OCI-LY3 (cell line): Measurements from ENCODE around the gene FGF5.

ENCODE experiments used
- CTCF ChIP-seq: fragments of 200-600, 300-600 bp; sonication (generic); IDR thresholded peaks from 2 replicates; pipeline ENCODE4 v1.5.1; 2014; ENCODE audit warnings: antibody characterized with exemption, low read length, low read depth
- EZH2phosphoT487 ChIP-seq: fragments of 200-600 bp; shearing (Covaris generic); IDR thresholded peaks from 2 replicates; pipeline ENCODE4 v1.6.1; 2018; ENCODE audit warnings: antibody characterized with exemption, mixed run types, low read depth

DNA sequence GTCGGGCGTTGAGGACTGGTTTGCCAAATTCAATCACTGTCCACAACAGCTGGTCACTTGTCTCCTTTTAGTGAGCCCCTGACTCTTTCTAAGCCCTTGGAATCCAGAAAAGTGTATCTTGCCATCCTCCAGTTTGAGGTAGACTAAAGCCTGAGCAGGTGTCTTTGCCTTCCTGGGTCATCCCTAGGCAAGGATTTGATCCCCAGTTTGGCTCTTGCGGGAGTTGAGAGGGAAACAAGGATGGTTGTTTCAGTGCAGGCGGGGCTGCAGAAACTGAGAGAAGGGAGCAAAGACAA is 2.2 kb upstream of the FGF5 start:
- no peak for TF ChIP-seq CTCF
- no peak for TF ChIP-seq EZH2phosphoT487
